ENCODE data around the gene CASP2. TPM values are rescaled to one million over a fixed set of nuclear protein-coding genes. Genes with fewer than 3 reads are reported as not detected.

Gene CASP2
- total and polyA plus RNA-seq, 2 of the 13 experiments (the other 11 are each of a cell fraction or from before 2014, with no cell fraction given): 10.2 to 13.7 TPM

- Histone ChIP-seq H4K20me1 (ENCODE audit: insufficient read depth, low read length) (no peaks in the 10 kb centered on the region), H3K4me3 (replicated peaks in 1 of 3; ENCODE audit: insufficient read depth in 1 of 3, low read depth in 2 of 3, low read length in 3 of 3) (no peak overlapping the region), H2AFZ (ENCODE audit: low read length) (no peak overlapping the region), H3K9me3 (ENCODE audit: low read length) (no peaks in the 10 kb centered on the region), H3K4me1 (ENCODE audit: insufficient read depth, low read length) (peaks cover 24% of the 10 kb centered on the region), H3K27ac (ENCODE audit: extremely low read length, insufficient read depth, low read length) (no peak overlapping the region), H3K79me2 (ENCODE audit: insufficient read depth, low read length) (peaks cover 26% of the 10 kb centered on the region), H3K4me2 (ENCODE audit: low read depth, low read length) (no peak overlapping the region), H3K27me3 (ENCODE audit: control insufficient read depth in 1 of 2, insufficient read depth in 2 of 2, low read length in 2 of 2) (no peaks in the 10 kb centered on the region; a peak in 1 of 5 replicates), H3K36me3 (replicated peaks in 1 of 2; ENCODE audit: control insufficient read depth in 1 of 2, insufficient read depth in 2 of 2, low read length in 2 of 2) (peaks cover 16 to 55% of the 10 kb centered on the region in 2 experiments), H3K9ac (ENCODE audit: insufficient read depth, low read depth, low read length) (no peak overlapping the region)
- TF ChIP-seq ZNF567 (CRISPR knock-in tag; IDR thresholded peaks at IDR 0.05; ENCODE audit: borderline replicate concordance) (no peak), ZNF737 (CRISPR knock-in tag; IDR thresholded peaks at IDR 0.05; ENCODE audit: borderline replicate concordance) (no peak), U2AF1 (optimal IDR thresholded peaks at IDR 0.05; ENCODE audit: low read depth, low read length) (no peak), ZNF597 (CRISPR knock-in tag; IDR thresholded peaks at IDR 0.05) (no peak), PLRG1 (conservative IDR thresholded peaks at IDR 0.05) (no peak), ZKSCAN8 (CRISPR knock-in tag; IDR thresholded peaks at IDR 0.05; ENCODE audit: borderline replicate concordance) (no peak), SNAI1 (CRISPR knock-in tag; IDR thresholded peaks at IDR 0.05; ENCODE audit: borderline replicate concordance) (no peak), HHEX (CRISPR knock-in tag; IDR thresholded peaks at IDR 0.05) (no peak), ZBTB33 (CRISPR knock-in tag; IDR thresholded peaks at IDR 0.05) (no peak), SOX5 (CRISPR knock-in tag; IDR thresholded peaks at IDR 0.05; ENCODE audit: borderline replicate concordance) (no peak), ZBTB8A (CRISPR knock-in tag; IDR thresholded peaks at IDR 0.05; ENCODE audit: borderline replicate concordance, low read depth) (no peak), EED (CRISPR knock-in tag; IDR thresholded peaks at IDR 0.05) (no peak), ATAD3A (CRISPR knock-in tag; IDR thresholded peaks at IDR 0.05) (no peak), ZBTB1 (CRISPR knock-in tag; IDR thresholded peaks at IDR 0.05; ENCODE audit: borderline replicate concordance) (no peak), ZKSCAN1 (IDR thresholded peaks at IDR 0.05; ENCODE audit: low read length) (no peak), TSC22D2 (CRISPR knock-in tag; IDR thresholded peaks at IDR 0.05; ENCODE audit: borderline replicate concordance) (no peak)
- TF ChIP-seq, protein P1, sequence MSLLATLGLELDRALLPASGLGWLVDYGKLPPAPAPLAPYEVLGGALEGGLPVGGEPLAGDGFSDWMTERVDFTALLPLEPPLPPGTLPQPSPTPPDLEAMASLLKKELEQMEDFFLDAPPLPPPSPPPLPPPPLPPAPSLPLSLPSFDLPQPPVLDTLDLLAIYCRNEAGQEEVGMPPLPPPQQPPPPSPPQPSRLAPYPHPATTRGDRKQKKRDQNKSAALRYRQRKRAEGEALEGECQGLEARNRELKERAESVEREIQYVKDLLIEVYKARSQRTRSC (CRISPR knock-in tag; IDR thresholded peaks at IDR 0.05; ENCODE audit: low read depth): no peak
- TF ChIP-seq, protein P2, sequence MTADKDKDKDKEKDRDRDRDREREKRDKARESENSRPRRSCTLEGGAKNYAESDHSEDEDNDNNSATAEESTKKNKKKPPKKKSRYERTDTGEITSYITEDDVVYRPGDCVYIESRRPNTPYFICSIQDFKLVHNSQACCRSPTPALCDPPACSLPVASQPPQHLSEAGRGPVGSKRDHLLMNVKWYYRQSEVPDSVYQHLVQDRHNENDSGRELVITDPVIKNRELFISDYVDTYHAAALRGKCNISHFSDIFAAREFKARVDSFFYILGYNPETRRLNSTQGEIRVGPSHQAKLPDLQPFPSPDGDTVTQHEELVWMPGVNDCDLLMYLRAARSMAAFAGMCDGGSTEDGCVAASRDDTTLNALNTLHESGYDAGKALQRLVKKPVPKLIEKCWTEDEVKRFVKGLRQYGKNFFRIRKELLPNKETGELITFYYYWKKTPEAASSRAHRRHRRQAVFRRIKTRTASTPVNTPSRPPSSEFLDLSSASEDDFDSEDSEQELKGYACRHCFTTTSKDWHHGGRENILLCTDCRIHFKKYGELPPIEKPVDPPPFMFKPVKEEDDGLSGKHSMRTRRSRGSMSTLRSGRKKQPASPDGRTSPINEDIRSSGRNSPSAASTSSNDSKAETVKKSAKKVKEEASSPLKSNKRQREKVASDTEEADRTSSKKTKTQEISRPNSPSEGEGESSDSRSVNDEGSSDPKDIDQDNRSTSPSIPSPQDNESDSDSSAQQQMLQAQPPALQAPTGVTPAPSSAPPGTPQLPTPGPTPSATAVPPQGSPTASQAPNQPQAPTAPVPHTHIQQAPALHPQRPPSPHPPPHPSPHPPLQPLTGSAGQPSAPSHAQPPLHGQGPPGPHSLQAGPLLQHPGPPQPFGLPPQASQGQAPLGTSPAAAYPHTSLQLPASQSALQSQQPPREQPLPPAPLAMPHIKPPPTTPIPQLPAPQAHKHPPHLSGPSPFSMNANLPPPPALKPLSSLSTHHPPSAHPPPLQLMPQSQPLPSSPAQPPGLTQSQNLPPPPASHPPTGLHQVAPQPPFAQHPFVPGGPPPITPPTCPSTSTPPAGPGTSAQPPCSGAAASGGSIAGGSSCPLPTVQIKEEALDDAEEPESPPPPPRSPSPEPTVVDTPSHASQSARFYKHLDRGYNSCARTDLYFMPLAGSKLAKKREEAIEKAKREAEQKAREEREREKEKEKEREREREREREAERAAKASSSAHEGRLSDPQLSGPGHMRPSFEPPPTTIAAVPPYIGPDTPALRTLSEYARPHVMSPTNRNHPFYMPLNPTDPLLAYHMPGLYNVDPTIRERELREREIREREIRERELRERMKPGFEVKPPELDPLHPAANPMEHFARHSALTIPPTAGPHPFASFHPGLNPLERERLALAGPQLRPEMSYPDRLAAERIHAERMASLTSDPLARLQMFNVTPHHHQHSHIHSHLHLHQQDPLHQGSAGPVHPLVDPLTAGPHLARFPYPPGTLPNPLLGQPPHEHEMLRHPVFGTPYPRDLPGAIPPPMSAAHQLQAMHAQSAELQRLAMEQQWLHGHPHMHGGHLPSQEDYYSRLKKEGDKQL (CRISPR knock-in tag; IDR thresholded peaks at IDR 0.05; ENCODE audit: low read depth): no peak
- intact Hi-C loops (cut with micrococcal nuclease; ENCODE audit: unreplicated experiment): no loop called here
- in situ Hi-C loops (cut with HindIII; ENCODE audit: extremely low pct_ligation_motif_present, low pct_unique_long_range_greater_than_20kb): no loop called here
- no peak for FAIRE-seq
- CTCF ChIA-PET (ENCODE audit: low intra/inter-chr PET ratio, low total read pairs): no interaction called here
- DNase-seq (ENCODE audit: low spot score): no peak
- BruUV-seq (replicated peaks): no TSS peak
- POLR2A ChIA-PET: no interaction called here
- no peak for ATAC-seq
- WGBS (ENCODE audit: low lambda C conversion rate): 95% methylated on average over 5 of the region's 5 CpGs
Measured at GRCh38 chr7:143292876-143293275, 4.7 kb downstream of the CASP2 start.
